ENCODE data around the gene C11orf71.

Gene C11orf71

GRCh38 chr11:114439229-114440120 is 39.2 kb upstream of the C11orf71 start, which contains the start of gene REXO2:
Gene REXO2, plus strand, starts transcription at chr11:114439467. Its CDS starts 62 bp downstream, at chr11:114439529.
- Histone ChIP-seq H3K36me3 (ENCODE audit: control insufficient read depth in 5 of 5, insufficient read depth in 5 of 5, low read length in 5 of 5) (peaks cover 0 to 11% (median 7%) of the 10 kb centered on the region in 5 donors), H3K4me3 (ENCODE audit: low read depth in 1 of 5, low read length in 5 of 5) (peak within 1 kb of the TSS; percentile 71 to 100 (median 98)), H3K27me3 (ENCODE audit: control insufficient read depth in 5 of 5, insufficient read depth in 4 of 5, low read length in 5 of 5) (no peaks in the 10 kb centered on the region), H3K4me1 (ENCODE audit: control insufficient read depth in 5 of 5, insufficient read depth in 5 of 5, low read length in 5 of 5) (peaks cover 0 to 18% (median 15%) of the 10 kb centered on the region in 5 donors), H3K9me3 (ENCODE audit: control insufficient read depth in 5 of 5, low read length in 5 of 5) (no peaks in the 10 kb centered on the region), H3K27ac (ENCODE audit: low read depth, low read length) (peak within 1 kb of the TSS; percentile 83), H3K9ac (ENCODE audit: low read length in 5 of 5) (peak within 1 kb of the TSS; percentile 71 to 98 (median 84))

DNA sequence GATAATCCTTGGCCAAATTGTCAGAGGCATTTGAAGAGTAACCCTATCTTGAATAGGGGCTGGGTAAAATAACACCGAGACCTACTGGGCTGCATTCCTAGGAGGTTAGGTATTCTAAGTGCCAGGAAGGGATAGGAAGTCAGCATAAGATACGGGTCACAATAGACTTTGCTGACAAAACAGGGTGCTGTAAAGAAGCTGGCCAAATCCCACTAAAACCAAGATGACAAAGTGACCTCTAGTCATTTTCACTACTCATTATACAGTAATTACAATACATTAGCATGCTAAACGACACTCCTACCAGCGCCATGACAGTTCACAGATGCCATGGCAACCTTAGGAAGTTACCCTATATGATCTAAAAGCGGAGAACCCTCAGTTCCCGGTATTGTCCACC is 38.0 kb upstream of the C11orf71 start:
- H3K27me3 ChIP-seq (ENCODE audit: control insufficient read depth in 5 of 5, insufficient read depth in 4 of 5, low read length in 5 of 5) = no peaks in the 10 kb centered on the region
- H3K4me1 ChIP-seq (ENCODE audit: control insufficient read depth in 5 of 5, insufficient read depth in 5 of 5, low read length in 5 of 5) = peaks cover 0 to 18% (median 15%) of the 10 kb centered on the region in 5 donors
- H3K9me3 ChIP-seq (ENCODE audit: control insufficient read depth in 5 of 5, low read length in 5 of 5) = no peaks in the 10 kb centered on the region
- H3K36me3 ChIP-seq (ENCODE audit: control insufficient read depth in 5 of 5, insufficient read depth in 5 of 5, low read length in 5 of 5) = no peaks in the 10 kb centered on the region
- H3K9ac ChIP-seq (ENCODE audit: low read length in 5 of 5) = no peak overlapping the region
- H3K4me3 ChIP-seq (ENCODE audit: low read depth in 1 of 5, low read length in 5 of 5) = no peak overlapping the region
- H3K27ac ChIP-seq (ENCODE audit: low read depth, low read length) = no peak overlapping the region

DNA sequence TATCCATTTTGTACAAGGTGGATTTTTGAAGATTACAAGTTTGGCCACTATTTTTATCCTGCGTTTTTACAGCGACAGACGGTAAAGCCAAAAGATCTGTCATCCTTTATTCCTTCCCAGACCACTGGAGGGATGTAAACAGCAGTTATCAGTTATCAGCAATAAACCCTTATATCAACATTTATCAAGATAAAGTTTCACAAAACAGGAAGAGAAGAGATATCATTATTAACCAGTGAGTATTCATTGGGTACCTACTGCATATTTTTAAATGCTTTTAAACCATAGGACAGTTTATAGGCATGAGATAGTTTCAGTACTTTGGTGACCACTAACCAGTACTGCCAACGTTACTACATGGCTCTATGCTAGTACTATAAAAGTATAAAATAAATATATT is 33.1 kb upstream of the C11orf71 start:
- Histone ChIP-seq H3K27ac (ENCODE audit: low read depth, low read length) (no peak overlapping the region), H3K9ac (ENCODE audit: low read length in 5 of 5) (no peak overlapping the region), H3K4me1 (ENCODE audit: control insufficient read depth in 5 of 5, insufficient read depth in 5 of 5, low read length in 5 of 5) (no peaks in the 10 kb centered on the region), H3K9me3 (ENCODE audit: control insufficient read depth in 5 of 5, low read length in 5 of 5) (no peaks in the 10 kb centered on the region), H3K36me3 (ENCODE audit: control insufficient read depth in 5 of 5, insufficient read depth in 5 of 5, low read length in 5 of 5) (no peaks in the 10 kb centered on the region), H3K4me3 (ENCODE audit: low read depth in 1 of 5, low read length in 5 of 5) (no peak overlapping the region), H3K27me3 (ENCODE audit: control insufficient read depth in 5 of 5, insufficient read depth in 4 of 5, low read length in 5 of 5) (no peaks in the 10 kb centered on the region)

DNA sequence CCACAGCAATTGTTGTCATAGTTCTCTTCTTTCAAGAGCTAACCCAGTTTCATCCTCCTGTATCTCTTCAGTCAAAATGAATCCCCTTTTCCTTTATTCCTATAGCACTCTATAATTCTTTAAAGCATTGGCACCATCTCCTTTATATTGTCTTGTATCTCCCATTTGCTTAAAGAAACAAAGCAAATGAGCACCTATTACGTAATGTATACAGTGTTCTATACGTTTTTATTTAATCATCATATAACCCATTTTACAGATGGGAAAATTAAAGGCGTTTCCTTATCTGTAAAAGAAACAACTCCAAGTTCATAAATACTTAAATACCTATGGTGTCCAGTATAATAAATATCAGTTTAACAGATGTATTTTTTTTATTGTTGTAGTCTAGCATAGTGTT is 32.6 kb upstream of the C11orf71 start:
- no peak overlapping the region for H3K4me3 ChIP-seq (ENCODE audit: low read depth in 1 of 5, low read length in 5 of 5)
- no peaks in the 10 kb centered on the region for H3K4me1 ChIP-seq (ENCODE audit: control insufficient read depth in 5 of 5, insufficient read depth in 5 of 5, low read length in 5 of 5)
- H3K27me3 ChIP-seq (ENCODE audit: control insufficient read depth in 5 of 5, insufficient read depth in 4 of 5, low read length in 5 of 5) = no peaks in the 10 kb centered on the region
- no peaks in the 10 kb centered on the region for H3K36me3 ChIP-seq (ENCODE audit: control insufficient read depth in 5 of 5, insufficient read depth in 5 of 5, low read length in 5 of 5)
- H3K9ac ChIP-seq (ENCODE audit: low read length in 5 of 5) = no peak overlapping the region
- H3K9me3 ChIP-seq (ENCODE audit: control insufficient read depth in 5 of 5, low read length in 5 of 5) = no peaks in the 10 kb centered on the region
- H3K27ac ChIP-seq (ENCODE audit: low read depth, low read length) = no peak overlapping the region

DNA sequence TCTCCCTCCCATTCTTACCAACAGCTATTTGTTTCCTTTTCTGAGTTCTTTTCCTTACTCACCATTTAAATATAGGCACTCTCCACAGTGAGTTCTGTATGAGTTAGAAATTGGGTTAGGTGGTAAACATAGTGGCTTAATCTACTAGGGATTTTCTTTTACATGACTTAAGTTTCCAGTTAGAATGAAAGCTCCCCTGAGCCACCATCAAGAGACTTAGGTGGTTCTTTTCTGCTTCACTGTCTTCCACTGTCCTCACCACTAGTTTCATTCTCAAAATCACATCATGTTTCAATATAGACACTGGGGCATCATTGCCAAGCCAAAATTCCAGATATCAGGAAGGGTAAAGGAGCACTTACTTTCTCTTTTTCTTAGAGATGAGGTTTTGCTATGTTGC is 30.0 kb upstream of the C11orf71 start:
- H3K9ac ChIP-seq (ENCODE audit: low read length in 5 of 5) = no peak overlapping the region
- peaks cover 0 to 8% (median 6%) of the 10 kb centered on the region in 5 donors for H3K36me3 ChIP-seq (ENCODE audit: control insufficient read depth in 5 of 5, insufficient read depth in 5 of 5, low read length in 5 of 5)
- H3K4me1 ChIP-seq (ENCODE audit: control insufficient read depth in 5 of 5, insufficient read depth in 5 of 5, low read length in 5 of 5) = no peaks in the 10 kb centered on the region
- no peak overlapping the region for H3K4me3 ChIP-seq (ENCODE audit: low read depth in 1 of 5, low read length in 5 of 5)
- no peaks in the 10 kb centered on the region for H3K9me3 ChIP-seq (ENCODE audit: control insufficient read depth in 5 of 5, low read length in 5 of 5)
- no peaks in the 10 kb centered on the region for H3K27me3 ChIP-seq (ENCODE audit: control insufficient read depth in 5 of 5, insufficient read depth in 4 of 5, low read length in 5 of 5)
- no peak overlapping the region for H3K27ac ChIP-seq (ENCODE audit: low read depth, low read length)

DNA sequence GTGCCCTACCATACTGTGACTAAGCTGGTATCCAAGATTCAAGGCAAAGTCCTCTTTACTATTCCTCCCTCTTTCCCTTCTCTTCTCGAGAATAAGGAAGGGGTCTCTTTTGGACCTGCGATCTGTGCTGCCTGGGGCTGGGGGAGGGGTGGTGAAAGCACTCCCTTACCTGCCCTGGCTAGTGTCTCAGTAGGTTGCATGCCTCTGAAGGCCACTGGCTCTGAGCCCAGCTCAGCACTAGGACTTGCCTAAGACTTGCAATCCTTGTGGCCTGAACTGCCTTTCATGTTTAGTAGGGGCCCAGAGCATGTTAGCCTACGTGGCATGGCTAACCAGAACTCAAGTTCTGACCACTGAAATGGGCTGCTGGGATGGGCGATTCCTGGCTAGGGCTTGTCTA is 26.0 kb upstream of the C11orf71 start:
- no peak overlapping the region for H3K27ac ChIP-seq (ENCODE audit: low read depth, low read length)
- H3K36me3 ChIP-seq (ENCODE audit: control insufficient read depth in 5 of 5, insufficient read depth in 5 of 5, low read length in 5 of 5) = peaks cover 0 to 10% (median 6%) of the 10 kb centered on the region in 5 donors
- no peak overlapping the region for H3K9ac ChIP-seq (ENCODE audit: low read length in 5 of 5)
- H3K9me3 ChIP-seq (ENCODE audit: control insufficient read depth in 5 of 5, low read length in 5 of 5) = no peaks in the 10 kb centered on the region
- H3K4me3 ChIP-seq (ENCODE audit: low read depth in 1 of 5, low read length in 5 of 5) = no peak overlapping the region
- H3K4me1 ChIP-seq (ENCODE audit: control insufficient read depth in 5 of 5, insufficient read depth in 5 of 5, low read length in 5 of 5) = no peaks in the 10 kb centered on the region
- no peaks in the 10 kb centered on the region for H3K27me3 ChIP-seq (ENCODE audit: control insufficient read depth in 5 of 5, insufficient read depth in 4 of 5, low read length in 5 of 5)

GRCh38 chr11:114416441-114416961 is 16.2 kb upstream of the C11orf71 start:
- Histone ChIP-seq H3K27me3 (ENCODE audit: control insufficient read depth in 5 of 5, insufficient read depth in 4 of 5, low read length in 5 of 5) (no peaks in the 10 kb centered on the region), H3K4me1 (ENCODE audit: control insufficient read depth in 5 of 5, insufficient read depth in 5 of 5, low read length in 5 of 5) (no peaks in the 10 kb centered on the region), H3K27ac (ENCODE audit: low read depth, low read length) (no peak overlapping the region), H3K9ac (ENCODE audit: low read length in 5 of 5) (no peak overlapping the region), H3K4me3 (ENCODE audit: low read depth in 1 of 5, low read length in 5 of 5) (no peak overlapping the region), H3K9me3 (ENCODE audit: control insufficient read depth in 5 of 5, low read length in 5 of 5) (no peaks in the 10 kb centered on the region), H3K36me3 (ENCODE audit: control insufficient read depth in 5 of 5, insufficient read depth in 5 of 5, low read length in 5 of 5) (peaks cover 0 to 4% (median 3%) of the 10 kb centered on the region in 5 donors)

- no peak overlapping the region for H3K4me3 ChIP-seq (ENCODE audit: low read depth in 1 of 5, low read length in 5 of 5)
- peaks cover 4 to 20% (median 13%) of the 10 kb centered on the region in 5 donors for H3K36me3 ChIP-seq (ENCODE audit: control insufficient read depth in 5 of 5, insufficient read depth in 5 of 5, low read length in 5 of 5)
- H3K9me3 ChIP-seq (ENCODE audit: control insufficient read depth in 5 of 5, low read length in 5 of 5) = no peaks in the 10 kb centered on the region
- H3K9ac ChIP-seq (ENCODE audit: low read length in 5 of 5) = no peak overlapping the region
- no peak overlapping the region for H3K27ac ChIP-seq (ENCODE audit: low read depth, low read length)
- H3K4me1 ChIP-seq (ENCODE audit: control insufficient read depth in 5 of 5, insufficient read depth in 5 of 5, low read length in 5 of 5) = no peaks in the 10 kb centered on the region
- no peaks in the 10 kb centered on the region for H3K27me3 ChIP-seq (ENCODE audit: control insufficient read depth in 5 of 5, insufficient read depth in 4 of 5, low read length in 5 of 5)
Measured at GRCh38 chr11:114413958-114414357, 13.6 kb upstream of the C11orf71 start.

DNA sequence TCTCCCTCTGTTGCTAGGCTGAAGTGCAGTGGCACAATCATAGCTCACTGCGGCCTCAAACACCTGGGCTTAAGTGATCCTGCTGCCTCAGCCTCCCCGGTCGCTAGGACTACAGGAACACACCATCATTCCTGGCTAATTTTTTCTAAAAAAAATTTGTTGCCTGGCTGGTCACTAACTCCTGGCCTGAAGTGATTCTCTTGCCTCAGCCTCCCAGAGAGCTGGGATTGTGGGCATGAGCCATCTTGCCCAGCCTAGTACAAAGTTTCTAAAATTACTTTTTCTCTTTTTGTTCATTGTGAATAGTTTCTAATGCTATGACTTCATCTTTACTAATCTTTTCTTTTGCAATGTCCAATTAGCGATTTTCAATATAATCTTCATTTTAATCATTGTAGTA is 12.6 kb upstream of the C11orf71 start:
- H3K27me3 ChIP-seq (ENCODE audit: control insufficient read depth in 5 of 5, insufficient read depth in 4 of 5, low read length in 5 of 5) = no peaks in the 10 kb centered on the region

GRCh38 chr11:114401311-114401710 is 1.0 kb upstream of the C11orf71 start:
- Histone ChIP-seq H3K36me3 (ENCODE audit: control insufficient read depth in 5 of 5, insufficient read depth in 5 of 5, low read length in 5 of 5) (peaks cover 3 to 15% (median 11%) of the 10 kb centered on the region in 5 donors), H3K4me1 (ENCODE audit: control insufficient read depth in 5 of 5, insufficient read depth in 5 of 5, low read length in 5 of 5) (peaks cover 2 to 32% (median 26%) of the 10 kb centered on the region in 5 donors), H3K9ac (ENCODE audit: low read length in 5 of 5) (peak overlapping the region; percentile 94 to 99 (median 98)), H3K4me3 (ENCODE audit: low read depth in 1 of 5, low read length in 5 of 5) (peak overlapping the region; percentile 89 to 98 (median 93)), H3K9me3 (ENCODE audit: control insufficient read depth in 5 of 5, low read length in 5 of 5) (no peaks in the 10 kb centered on the region), H3K27ac (ENCODE audit: low read depth, low read length) (peak overlapping the region; percentile 99), H3K27me3 (ENCODE audit: control insufficient read depth in 5 of 5, insufficient read depth in 4 of 5, low read length in 5 of 5) (no peaks in the 10 kb centered on the region)

More for the DNA sequence above, 12.6 kb upstream of the C11orf71 start:
- Histone ChIP-seq H3K4me1 (ENCODE audit: control insufficient read depth in 5 of 5, insufficient read depth in 5 of 5, low read length in 5 of 5) (no peaks in the 10 kb centered on the region), H3K9ac (ENCODE audit: low read length in 5 of 5) (no peak overlapping the region), H3K4me3 (ENCODE audit: low read depth in 1 of 5, low read length in 5 of 5) (no peak overlapping the region), H3K9me3 (ENCODE audit: control insufficient read depth in 5 of 5, low read length in 5 of 5) (no peaks in the 10 kb centered on the region), H3K27ac (ENCODE audit: low read depth, low read length) (no peak overlapping the region), H3K36me3 (ENCODE audit: control insufficient read depth in 5 of 5, insufficient read depth in 5 of 5, low read length in 5 of 5) (peaks cover 13 to 28% (median 17%) of the 10 kb centered on the region in 5 donors)

Measured in subcutaneous abdominal adipose tissue (tissue), 5 donors.